ENCODE data around the gene ICAM3. TPM values are rescaled to one million over a fixed set of nuclear protein-coding genes. Genes with fewer than 3 reads are reported as not detected.
"Not testable (repeated sequence)": the region's sequence is repeated elsewhere in the genome, so short reads cannot be mapped to it uniquely, and the experiment has no call there.

The ICAM3 gene
- total and polyA plus RNA-seq, 12 donors, result 3.7 to 17.7 (median 8.0) TPM

DNA sequence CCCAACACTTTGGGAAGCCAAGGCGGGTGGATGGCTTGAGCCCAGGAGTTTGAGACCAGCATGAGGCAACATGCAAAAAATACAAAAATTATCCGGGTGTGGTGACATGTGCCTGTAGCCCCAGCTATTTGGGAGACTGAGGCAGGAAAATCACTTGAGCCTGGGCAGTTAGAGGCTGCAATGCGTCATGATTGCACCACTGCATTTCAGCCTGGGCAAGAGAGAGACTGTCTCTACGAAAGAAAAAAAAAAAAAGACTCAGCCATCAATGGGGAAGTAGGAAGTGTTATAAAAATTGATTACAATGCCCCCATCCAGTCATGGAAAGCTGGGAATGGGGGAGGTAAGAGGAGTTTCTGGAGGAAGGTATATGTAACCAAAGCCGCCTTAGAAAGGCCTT is 35.5 kb upstream of the ICAM3 start:
- no peak for DNase-seq
- Histone ChIP-seq H3K4me1 (replicated peaks in 1 of 2) (peaks cover 0 to 12% of the 10 kb centered on the region in 2 donors), H3K27ac (no peak overlapping the region), H3K4me3 (no peak overlapping the region), H3K27me3 (no peaks in the 10 kb centered on the region), H3K9me3 (replicated peaks in 1 of 3) (no peaks in the 10 kb centered on the region), H3K36me3 (replicated peaks in 1 of 2) (peaks cover 0 to 11% of the 10 kb centered on the region in 2 donors)
- intact Hi-C loops (cut with DNase I), result no loop called here
- 82 to 91% (median 84%) methylated on average over 5 of the region's 5 CpGs for WGBS, 4 donors
- TF ChIP-seq POLR2A (IDR thresholded peaks at IDR 0.05), result no peak
- TF ChIP-seq, protein P1, sequence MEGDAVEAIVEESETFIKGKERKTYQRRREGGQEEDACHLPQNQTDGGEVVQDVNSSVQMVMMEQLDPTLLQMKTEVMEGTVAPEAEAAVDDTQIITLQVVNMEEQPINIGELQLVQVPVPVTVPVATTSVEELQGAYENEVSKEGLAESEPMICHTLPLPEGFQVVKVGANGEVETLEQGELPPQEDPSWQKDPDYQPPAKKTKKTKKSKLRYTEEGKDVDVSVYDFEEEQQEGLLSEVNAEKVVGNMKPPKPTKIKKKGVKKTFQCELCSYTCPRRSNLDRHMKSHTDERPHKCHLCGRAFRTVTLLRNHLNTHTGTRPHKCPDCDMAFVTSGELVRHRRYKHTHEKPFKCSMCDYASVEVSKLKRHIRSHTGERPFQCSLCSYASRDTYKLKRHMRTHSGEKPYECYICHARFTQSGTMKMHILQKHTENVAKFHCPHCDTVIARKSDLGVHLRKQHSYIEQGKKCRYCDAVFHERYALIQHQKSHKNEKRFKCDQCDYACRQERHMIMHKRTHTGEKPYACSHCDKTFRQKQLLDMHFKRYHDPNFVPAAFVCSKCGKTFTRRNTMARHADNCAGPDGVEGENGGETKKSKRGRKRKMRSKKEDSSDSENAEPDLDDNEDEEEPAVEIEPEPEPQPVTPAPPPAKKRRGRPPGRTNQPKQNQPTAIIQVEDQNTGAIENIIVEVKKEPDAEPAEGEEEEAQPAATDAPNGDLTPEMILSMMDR (IDR thresholded peaks at IDR 0.05), result no peak

DNA sequence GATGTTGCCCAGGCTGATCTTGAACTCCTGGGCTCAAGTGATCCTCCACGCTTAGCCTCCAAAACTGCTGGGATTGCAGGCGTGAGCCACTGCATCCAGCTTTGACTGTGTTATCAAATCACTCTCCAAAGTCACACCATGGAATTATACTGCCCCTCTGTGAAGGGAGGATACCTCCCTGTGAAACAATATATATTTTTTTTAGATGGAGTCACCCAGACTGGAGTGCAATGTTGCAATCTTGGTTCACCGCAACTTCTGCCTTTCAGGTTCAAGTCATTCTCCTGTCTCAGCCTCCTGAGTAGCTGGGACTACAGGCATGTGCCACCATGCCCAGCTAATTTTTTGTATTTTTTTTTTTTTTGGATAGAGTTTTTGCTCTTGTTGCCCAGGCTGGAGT is 33.3 kb upstream of the ICAM3 start:
- intact Hi-C loops (cut with DNase I), result no loop called here
- WGBS, 4 donors, result 78 to 96% (median 90%) methylated on average over 3 of the region's 3 CpGs
- no peaks in the 10 kb centered on the region for H3K27me3 ChIP-seq
- H3K9me3 ChIP-seq (replicated peaks in 1 of 3), result no peaks in the 10 kb centered on the region
- no peaks in the 10 kb centered on the region for H3K4me1 ChIP-seq (replicated peaks in 1 of 2)
- TF ChIP-seq, protein P1 (IDR thresholded peaks at IDR 0.05), result no peak
- no peak for TF ChIP-seq POLR2A (IDR thresholded peaks at IDR 0.05)
- H3K27ac ChIP-seq, result no peak overlapping the region
- DNase-seq, result no peak
- no peak overlapping the region for H3K4me3 ChIP-seq
- peaks cover 0 to 27% of the 10 kb centered on the region in 2 donors for H3K36me3 ChIP-seq (replicated peaks in 1 of 2)

DNA sequence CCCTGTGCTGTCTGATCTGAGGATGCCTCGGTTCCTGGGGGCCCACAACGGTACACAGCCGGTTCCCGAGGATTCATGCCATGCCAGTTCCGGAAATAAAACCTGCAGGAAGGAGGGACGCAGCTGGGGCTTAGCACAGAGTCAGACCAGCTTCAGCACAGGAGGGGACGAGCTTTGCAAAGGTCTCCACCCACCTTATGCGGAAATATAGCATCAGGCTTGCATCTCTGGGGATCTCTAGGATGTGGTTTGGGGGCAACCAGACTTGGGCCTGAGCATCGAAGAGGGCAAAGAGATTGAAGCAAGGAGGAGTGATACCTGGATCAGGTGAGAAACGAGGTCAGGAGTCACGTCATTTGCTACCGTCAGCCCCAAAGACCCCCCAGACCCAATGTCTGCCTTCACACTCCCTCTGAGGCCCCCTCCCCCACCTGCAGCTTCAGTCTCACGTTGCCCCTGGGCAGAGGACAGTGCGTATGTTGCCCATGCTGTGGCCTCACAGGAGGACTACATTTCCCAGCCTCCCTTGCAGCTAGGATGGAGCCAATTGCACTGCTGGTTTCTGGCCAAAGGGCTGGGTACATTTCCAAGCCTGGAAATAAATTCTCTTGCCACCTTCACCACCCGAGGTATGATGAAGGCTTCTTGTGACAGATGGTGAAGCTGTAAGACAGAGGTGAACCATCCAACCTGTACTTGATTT is 28.8 kb upstream of the ICAM3 start:
- H3K4me1 ChIP-seq (replicated peaks in 1 of 2), result no peaks in the 10 kb centered on the region
- DNase-seq, result no peak
- intact Hi-C loops (cut with DNase I), result no loop called here
- H3K27ac ChIP-seq, result no peak overlapping the region
- peaks cover 0 to 63% of the 10 kb centered on the region in 2 donors for H3K36me3 ChIP-seq (replicated peaks in 1 of 2)
- no peaks in the 10 kb centered on the region for H3K27me3 ChIP-seq
- TF ChIP-seq POLR2A (IDR thresholded peaks at IDR 0.05), result no peak
- H3K4me3 ChIP-seq, result no peak overlapping the region
- H3K9me3 ChIP-seq (replicated peaks in 1 of 3), result no peaks in the 10 kb centered on the region
- WGBS, 4 donors, result 90 to 96% (median 94%) methylated on average over 10 to 15 of the region's 15 CpGs

DNA sequence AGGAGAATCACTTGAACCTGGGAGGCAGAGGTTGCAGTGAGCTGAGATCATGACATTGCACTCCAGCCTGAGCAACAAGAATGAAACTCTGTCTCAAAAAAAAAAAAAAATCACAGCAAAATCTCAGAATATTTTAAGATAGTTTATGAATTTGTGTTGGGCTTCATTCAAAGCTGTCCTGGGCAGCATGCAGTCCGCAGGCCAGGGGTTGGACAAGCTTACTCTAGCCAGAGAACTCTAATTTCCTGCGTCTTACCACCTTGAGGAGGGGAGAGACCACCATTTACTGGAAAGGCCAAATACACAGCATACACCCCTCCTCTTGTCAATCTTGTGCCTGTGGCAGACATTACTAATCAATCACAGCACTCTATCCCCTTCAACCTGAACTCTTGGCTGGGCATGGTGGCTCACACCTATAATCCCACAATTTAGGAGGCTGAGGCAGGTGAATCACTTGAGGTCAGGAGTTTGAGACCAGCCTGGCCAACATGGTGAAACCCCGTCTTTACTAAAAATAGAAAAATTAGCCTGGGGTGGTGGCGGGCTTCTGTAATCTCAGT is 27.6 kb upstream of the ICAM3 start:
- H3K27me3 ChIP-seq; H3K4me3 ChIP-seq; H3K9me3 ChIP-seq (replicated peaks in 1 of 3); intact Hi-C loops (cut with DNase I); H3K27ac ChIP-seq; DNase-seq; H3K4me1 ChIP-seq (replicated peaks in 1 of 2): not testable (repeated sequence)
- peaks cover 0 to 70% of the 10 kb centered on the region in 2 donors for H3K36me3 ChIP-seq (replicated peaks in 1 of 2)
- WGBS, 4 donors, result 95 to 99% (median 96%) methylated on average over 4 of the region's 4 CpGs

DNA sequence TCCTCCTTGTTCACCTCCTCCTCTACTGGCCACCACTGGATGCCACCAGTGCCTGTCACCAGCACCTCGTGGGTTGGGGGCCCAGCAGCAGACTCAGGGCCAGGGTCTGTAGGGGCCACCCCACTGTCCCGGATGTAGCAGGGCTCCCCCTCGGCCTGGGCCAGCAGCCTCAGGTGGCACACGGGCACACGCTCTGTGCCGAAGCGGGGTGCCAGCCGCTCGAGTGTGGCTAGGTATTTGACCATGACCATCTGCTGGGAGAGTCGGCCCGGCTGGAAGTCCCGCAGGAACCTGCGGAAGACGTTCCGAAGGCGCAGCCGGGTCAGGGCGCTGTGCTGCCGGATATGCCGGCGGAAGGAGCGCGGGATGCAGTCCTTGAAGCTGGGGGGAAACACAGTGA is 26.1 kb upstream of the ICAM3 start:
- Histone ChIP-seq H3K4me1 (replicated peaks in 1 of 2) (no peaks in the 10 kb centered on the region), H3K9me3 (replicated peaks in 1 of 3) (no peaks in the 10 kb centered on the region), H3K36me3 (replicated peaks in 1 of 2) (peaks cover 0 to 78% of the 10 kb centered on the region in 2 donors), H3K27ac (no peak overlapping the region), H3K27me3 (no peaks in the 10 kb centered on the region), H3K4me3 (no peak overlapping the region)
- intact Hi-C loops (cut with DNase I), result no loop called here
- TF ChIP-seq, protein P1 (IDR thresholded peaks at IDR 0.05), result no peak
- no peak for TF ChIP-seq POLR2A (IDR thresholded peaks at IDR 0.05)
- WGBS, 4 donors, result 94 to 97% (median 96%) methylated on average over 15 to 23 of the region's 23 CpGs
- no peak for DNase-seq

Data from adrenal gland (tissue), 12 donors.